H1 (cell line): ENCODE measurements around the gene SNAP47.

ENCODE experiments used
- CBX5 ChIP-seq: fragments of 300-800, 300-1000 bp; sonication (generic); IDR thresholded peaks from 2 replicates; pipeline ENCODE4 v1.7.1; 2016; ENCODE audit warnings: antibody characterized with exemption, low read length, low read depth
- CBX8 ChIP-seq: fragments of 300-800, 300-1000 bp; sonication (generic); IDR thresholded peaks from 2 replicates; pipeline ENCODE4 v1.7.1; 2016; ENCODE audit warnings: low read depth, low read length, borderline replicate concordance
- EZH2 ChIP-seq: fragments of 200-600 bp; sonication (generic); IDR thresholded peaks from 2 replicates; pipeline ENCODE4 v1.7.1; 2012; ENCODE audit warnings: low read depth, mild to moderate bottlenecking, moderate library complexity, low read length, inconsistent platforms; ENCODE audit not compliant: severe bottlenecking
- GABPA ChIP-seq: IDR thresholded peaks from 2 replicates; pipeline ENCODE4 v1.6.1; 2011; ENCODE audit warnings: mild to moderate bottlenecking, low read length, moderate library complexity, borderline replicate concordance; ENCODE audit not compliant: insufficient read depth
- GTF2F1 ChIP-seq: IDR thresholded peaks from 2 replicates; pipeline ENCODE4 v1.6.1; 2012; ENCODE audit warnings: low read depth, low read length, improper control_type of control experiment, borderline replicate concordance
- HDAC2 ChIP-seq, 2 experiments: fragments of 300-600 bp in 1 of 2; sonication (generic) in 1 of 2; IDR thresholded peaks; 2 replicates each; pipeline ENCODE4 v1.6.1; 2011 to 2012; ENCODE audit warnings: low read depth in 2 of 2, low read length in 2 of 2, mild to moderate bottlenecking in 2 of 2, moderate library complexity in 2 of 2, borderline replicate concordance in 1 of 2, inconsistent platforms in 1 of 2
- JUND ChIP-seq: IDR thresholded peaks from 2 replicates; pipeline ENCODE4 v1.6.1; 2011; ENCODE audit warnings: mild to moderate bottlenecking, improper control_type of control experiment, low read length
- POLR2A ChIP-seq, 2 experiments: IDR thresholded peaks; 1 replicate in 1 of 2; 2 replicates in 1 of 2; pipeline ENCODE4 v1.6.1; 2011; ENCODE audit warnings: low read depth in 2 of 2, low read length in 2 of 2, mild to moderate bottlenecking in 2 of 2; ENCODE audit errors: control extremely low read depth in 1 of 2
- POLR2AphosphoS5 ChIP-seq: IDR thresholded peaks from 2 replicates; pipeline ENCODE4 v1.6.1; 2011; ENCODE audit warnings: low read depth, low read length
- RNF2 ChIP-seq: fragments of 200-900, 300-1000 bp; sonication (generic); IDR thresholded peaks from 2 replicates; pipeline ENCODE4 v1.7.1; 2016; ENCODE audit warnings: borderline replicate concordance, low read depth, mild to moderate bottlenecking, antibody characterized with exemption, low read length; ENCODE audit not compliant: poor library complexity, severe bottlenecking; ENCODE audit errors: missing control alignments
- SUZ12 ChIP-seq: fragments of 200-600 bp; sonication (generic); IDR thresholded peaks from 2 replicates; pipeline ENCODE4 v1.6.1; 2012; ENCODE audit warnings: mild to moderate bottlenecking, inconsistent platforms, low read length, moderate library complexity, mixed read lengths
- TF ChIP-seq, protein P1 (sequence below), 3 experiments: IDR thresholded peaks; 1 replicate in 2 of 3; 2 replicates in 1 of 3; pipeline versions ENCODE4 v1.5.1 to v1.6.1; 2011; ENCODE audit warnings: low read length in 3 of 3, mild to moderate bottlenecking in 3 of 3, inconsistent platforms in 2 of 3, low read depth in 1 of 3, moderate library complexity in 1 of 3; ENCODE audit not compliant: insufficient read depth in 1 of 3; ENCODE audit errors: control extremely low read depth in 1 of 3
- TF ChIP-seq, protein P2 (sequence below): fragments of 300-600 bp; sonication (generic); IDR thresholded peaks from 2 replicates; pipeline ENCODE4 v1.7.1; 2012; ENCODE audit warnings: low read length, moderate library complexity, mild to moderate bottlenecking, inconsistent platforms; ENCODE audit not compliant: insufficient replicate concordance
- TF ChIP-seq, protein P3 (sequence below): IDR thresholded peaks from 2 replicates; pipeline ENCODE4 v1.6.1; 2011; ENCODE audit warnings: low read length, improper control_type of control experiment

DNA sequence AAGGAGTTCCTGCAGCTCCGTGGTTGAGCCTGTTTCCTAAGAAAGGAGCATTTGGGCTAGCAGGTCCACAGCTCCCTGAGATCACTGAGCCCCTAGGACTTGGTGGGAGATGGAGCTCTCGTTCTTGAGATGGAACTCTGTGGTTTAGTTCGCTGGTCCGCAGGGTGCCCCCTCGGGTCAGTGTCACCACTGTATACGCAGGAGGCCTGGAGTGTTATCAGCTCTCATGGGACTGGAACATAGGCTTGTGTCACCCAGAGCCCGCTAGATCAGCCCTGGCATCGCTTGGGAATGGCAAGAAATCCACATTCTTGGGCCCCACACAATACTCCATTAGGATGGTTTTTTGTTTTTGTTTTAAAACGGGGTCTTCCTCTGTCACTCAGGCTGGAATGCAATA lies 3.6 kb downstream of the SNAP47 start:
- TF ChIP-seq GABPA: no peak
- no peak for TF ChIP-seq CBX8
- TF ChIP-seq, protein P1, sequence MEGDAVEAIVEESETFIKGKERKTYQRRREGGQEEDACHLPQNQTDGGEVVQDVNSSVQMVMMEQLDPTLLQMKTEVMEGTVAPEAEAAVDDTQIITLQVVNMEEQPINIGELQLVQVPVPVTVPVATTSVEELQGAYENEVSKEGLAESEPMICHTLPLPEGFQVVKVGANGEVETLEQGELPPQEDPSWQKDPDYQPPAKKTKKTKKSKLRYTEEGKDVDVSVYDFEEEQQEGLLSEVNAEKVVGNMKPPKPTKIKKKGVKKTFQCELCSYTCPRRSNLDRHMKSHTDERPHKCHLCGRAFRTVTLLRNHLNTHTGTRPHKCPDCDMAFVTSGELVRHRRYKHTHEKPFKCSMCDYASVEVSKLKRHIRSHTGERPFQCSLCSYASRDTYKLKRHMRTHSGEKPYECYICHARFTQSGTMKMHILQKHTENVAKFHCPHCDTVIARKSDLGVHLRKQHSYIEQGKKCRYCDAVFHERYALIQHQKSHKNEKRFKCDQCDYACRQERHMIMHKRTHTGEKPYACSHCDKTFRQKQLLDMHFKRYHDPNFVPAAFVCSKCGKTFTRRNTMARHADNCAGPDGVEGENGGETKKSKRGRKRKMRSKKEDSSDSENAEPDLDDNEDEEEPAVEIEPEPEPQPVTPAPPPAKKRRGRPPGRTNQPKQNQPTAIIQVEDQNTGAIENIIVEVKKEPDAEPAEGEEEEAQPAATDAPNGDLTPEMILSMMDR (IDR thresholded peaks at IDR 0.05; ENCODE audit: control extremely low read depth in 1 of 3, insufficient read depth in 1 of 3, low read depth in 1 of 3, low read length in 3 of 3): no peak
- no peak for TF ChIP-seq POLR2A (IDR thresholded peaks at IDR 0.05; ENCODE audit: control extremely low read depth in 1 of 2, low read depth in 2 of 2, low read length in 2 of 2)
- no peak for TF ChIP-seq HDAC2 (IDR thresholded peaks at IDR 0.05; ENCODE audit: borderline replicate concordance in 1 of 2, low read depth in 2 of 2, low read length in 2 of 2)
- TF ChIP-seq, protein P2, sequence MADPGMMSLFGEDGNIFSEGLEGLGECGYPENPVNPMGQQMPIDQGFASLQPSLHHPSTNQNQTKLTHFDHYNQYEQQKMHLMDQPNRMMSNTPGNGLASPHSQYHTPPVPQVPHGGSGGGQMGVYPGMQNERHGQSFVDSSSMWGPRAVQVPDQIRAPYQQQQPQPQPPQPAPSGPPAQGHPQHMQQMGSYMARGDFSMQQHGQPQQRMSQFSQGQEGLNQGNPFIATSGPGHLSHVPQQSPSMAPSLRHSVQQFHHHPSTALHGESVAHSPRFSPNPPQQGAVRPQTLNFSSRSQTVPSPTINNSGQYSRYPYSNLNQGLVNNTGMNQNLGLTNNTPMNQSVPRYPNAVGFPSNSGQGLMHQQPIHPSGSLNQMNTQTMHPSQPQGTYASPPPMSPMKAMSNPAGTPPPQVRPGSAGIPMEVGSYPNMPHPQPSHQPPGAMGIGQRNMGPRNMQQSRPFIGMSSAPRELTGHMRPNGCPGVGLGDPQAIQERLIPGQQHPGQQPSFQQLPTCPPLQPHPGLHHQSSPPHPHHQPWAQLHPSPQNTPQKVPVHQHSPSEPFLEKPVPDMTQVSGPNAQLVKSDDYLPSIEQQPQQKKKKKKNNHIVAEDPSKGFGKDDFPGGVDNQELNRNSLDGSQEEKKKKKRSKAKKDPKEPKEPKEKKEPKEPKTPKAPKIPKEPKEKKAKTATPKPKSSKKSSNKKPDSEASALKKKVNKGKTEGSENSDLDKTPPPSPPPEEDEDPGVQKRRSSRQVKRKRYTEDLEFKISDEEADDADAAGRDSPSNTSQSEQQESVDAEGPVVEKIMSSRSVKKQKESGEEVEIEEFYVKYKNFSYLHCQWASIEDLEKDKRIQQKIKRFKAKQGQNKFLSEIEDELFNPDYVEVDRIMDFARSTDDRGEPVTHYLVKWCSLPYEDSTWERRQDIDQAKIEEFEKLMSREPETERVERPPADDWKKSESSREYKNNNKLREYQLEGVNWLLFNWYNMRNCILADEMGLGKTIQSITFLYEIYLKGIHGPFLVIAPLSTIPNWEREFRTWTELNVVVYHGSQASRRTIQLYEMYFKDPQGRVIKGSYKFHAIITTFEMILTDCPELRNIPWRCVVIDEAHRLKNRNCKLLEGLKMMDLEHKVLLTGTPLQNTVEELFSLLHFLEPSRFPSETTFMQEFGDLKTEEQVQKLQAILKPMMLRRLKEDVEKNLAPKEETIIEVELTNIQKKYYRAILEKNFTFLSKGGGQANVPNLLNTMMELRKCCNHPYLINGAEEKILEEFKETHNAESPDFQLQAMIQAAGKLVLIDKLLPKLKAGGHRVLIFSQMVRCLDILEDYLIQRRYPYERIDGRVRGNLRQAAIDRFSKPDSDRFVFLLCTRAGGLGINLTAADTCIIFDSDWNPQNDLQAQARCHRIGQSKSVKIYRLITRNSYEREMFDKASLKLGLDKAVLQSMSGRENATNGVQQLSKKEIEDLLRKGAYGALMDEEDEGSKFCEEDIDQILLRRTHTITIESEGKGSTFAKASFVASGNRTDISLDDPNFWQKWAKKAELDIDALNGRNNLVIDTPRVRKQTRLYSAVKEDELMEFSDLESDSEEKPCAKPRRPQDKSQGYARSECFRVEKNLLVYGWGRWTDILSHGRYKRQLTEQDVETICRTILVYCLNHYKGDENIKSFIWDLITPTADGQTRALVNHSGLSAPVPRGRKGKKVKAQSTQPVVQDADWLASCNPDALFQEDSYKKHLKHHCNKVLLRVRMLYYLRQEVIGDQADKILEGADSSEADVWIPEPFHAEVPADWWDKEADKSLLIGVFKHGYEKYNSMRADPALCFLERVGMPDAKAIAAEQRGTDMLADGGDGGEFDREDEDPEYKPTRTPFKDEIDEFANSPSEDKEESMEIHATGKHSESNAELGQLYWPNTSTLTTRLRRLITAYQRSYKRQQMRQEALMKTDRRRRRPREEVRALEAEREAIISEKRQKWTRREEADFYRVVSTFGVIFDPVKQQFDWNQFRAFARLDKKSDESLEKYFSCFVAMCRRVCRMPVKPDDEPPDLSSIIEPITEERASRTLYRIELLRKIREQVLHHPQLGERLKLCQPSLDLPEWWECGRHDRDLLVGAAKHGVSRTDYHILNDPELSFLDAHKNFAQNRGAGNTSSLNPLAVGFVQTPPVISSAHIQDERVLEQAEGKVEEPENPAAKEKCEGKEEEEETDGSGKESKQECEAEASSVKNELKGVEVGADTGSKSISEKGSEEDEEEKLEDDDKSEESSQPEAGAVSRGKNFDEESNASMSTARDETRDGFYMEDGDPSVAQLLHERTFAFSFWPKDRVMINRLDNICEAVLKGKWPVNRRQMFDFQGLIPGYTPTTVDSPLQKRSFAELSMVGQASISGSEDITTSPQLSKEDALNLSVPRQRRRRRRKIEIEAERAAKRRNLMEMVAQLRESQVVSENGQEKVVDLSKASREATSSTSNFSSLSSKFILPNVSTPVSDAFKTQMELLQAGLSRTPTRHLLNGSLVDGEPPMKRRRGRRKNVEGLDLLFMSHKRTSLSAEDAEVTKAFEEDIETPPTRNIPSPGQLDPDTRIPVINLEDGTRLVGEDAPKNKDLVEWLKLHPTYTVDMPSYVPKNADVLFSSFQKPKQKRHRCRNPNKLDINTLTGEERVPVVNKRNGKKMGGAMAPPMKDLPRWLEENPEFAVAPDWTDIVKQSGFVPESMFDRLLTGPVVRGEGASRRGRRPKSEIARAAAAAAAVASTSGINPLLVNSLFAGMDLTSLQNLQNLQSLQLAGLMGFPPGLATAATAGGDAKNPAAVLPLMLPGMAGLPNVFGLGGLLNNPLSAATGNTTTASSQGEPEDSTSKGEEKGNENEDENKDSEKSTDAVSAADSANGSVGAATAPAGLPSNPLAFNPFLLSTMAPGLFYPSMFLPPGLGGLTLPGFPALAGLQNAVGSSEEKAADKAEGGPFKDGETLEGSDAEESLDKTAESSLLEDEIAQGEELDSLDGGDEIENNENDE: no peak
- TF ChIP-seq CBX5: no peak
- TF ChIP-seq, protein P3, sequence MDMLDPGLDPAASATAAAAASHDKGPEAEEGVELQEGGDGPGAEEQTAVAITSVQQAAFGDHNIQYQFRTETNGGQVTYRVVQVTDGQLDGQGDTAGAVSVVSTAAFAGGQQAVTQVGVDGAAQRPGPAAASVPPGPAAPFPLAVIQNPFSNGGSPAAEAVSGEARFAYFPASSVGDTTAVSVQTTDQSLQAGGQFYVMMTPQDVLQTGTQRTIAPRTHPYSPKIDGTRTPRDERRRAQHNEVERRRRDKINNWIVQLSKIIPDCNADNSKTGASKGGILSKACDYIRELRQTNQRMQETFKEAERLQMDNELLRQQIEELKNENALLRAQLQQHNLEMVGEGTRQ: no peak
- no peak for TF ChIP-seq RNF2
- TF ChIP-seq GTF2F1: no peak
- no peak for TF ChIP-seq JUND
- no peak for TF ChIP-seq SUZ12
- TF ChIP-seq POLR2AphosphoS5: no peak
- no peak for TF ChIP-seq EZH2
